Measurements from ENCODE around the gene CBFA2T3. TPM values are rescaled to one million over a fixed set of nuclear protein-coding genes. Genes with fewer than 3 reads are reported as not detected.

CBFA2T3 gene
- total RNA-seq, 2 donors from 2014 or later: 10.1 to 10.5 TPM

DNA sequence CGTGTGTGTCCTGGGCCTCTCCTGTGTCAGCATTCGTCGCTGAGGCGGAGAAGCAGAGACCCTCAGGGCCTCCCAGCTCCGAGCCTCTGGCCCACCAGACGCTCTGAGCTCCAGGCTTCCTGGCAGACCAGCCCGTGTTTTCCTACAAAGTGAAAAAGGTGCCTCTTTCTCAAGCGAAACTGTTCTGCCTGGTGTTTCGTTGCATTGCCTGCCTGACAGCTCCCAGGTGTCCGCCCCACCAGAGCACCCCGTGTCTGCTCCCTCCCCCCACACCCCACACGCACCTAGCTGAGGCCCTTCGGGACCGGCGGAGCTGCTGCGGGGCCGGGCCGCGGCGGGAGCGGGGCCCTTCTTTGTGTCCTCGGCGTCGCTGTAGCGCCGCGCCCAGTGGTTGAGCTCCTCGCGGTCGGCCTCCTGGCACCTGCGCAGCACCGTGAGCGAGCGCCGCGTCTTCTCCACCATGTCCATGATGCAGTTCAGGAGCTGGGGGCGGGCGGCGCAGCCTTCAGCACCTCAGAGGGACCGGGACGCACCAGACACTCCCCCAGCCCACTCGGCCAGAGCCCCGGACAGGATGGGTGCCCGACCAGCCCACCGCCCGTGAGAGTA, 95.9 kb downstream of the CBFA2T3 start:
- H3K27me3 ChIP-seq: peaks cover 5% of the 10 kb centered on the region
- H3K27ac ChIP-seq: no peak overlapping the region
- no peak overlapping the region for H3K4me3 ChIP-seq
- H3K36me3 ChIP-seq: no peaks in the 10 kb centered on the region
- no peaks in the 10 kb centered on the region for H3K4me1 ChIP-seq
- no peaks in the 10 kb centered on the region for H3K9me3 ChIP-seq
- TF ChIP-seq, protein P1, sequence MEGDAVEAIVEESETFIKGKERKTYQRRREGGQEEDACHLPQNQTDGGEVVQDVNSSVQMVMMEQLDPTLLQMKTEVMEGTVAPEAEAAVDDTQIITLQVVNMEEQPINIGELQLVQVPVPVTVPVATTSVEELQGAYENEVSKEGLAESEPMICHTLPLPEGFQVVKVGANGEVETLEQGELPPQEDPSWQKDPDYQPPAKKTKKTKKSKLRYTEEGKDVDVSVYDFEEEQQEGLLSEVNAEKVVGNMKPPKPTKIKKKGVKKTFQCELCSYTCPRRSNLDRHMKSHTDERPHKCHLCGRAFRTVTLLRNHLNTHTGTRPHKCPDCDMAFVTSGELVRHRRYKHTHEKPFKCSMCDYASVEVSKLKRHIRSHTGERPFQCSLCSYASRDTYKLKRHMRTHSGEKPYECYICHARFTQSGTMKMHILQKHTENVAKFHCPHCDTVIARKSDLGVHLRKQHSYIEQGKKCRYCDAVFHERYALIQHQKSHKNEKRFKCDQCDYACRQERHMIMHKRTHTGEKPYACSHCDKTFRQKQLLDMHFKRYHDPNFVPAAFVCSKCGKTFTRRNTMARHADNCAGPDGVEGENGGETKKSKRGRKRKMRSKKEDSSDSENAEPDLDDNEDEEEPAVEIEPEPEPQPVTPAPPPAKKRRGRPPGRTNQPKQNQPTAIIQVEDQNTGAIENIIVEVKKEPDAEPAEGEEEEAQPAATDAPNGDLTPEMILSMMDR (IDR thresholded peaks at IDR 0.05): no peak
- H3K9ac ChIP-seq (ENCODE audit: low read depth in 2 of 2, low read length in 2 of 2): no peak overlapping the region
- no peak for DNase-seq
- intact Hi-C loops (cut with DNase I): no loop called here

DNA sequence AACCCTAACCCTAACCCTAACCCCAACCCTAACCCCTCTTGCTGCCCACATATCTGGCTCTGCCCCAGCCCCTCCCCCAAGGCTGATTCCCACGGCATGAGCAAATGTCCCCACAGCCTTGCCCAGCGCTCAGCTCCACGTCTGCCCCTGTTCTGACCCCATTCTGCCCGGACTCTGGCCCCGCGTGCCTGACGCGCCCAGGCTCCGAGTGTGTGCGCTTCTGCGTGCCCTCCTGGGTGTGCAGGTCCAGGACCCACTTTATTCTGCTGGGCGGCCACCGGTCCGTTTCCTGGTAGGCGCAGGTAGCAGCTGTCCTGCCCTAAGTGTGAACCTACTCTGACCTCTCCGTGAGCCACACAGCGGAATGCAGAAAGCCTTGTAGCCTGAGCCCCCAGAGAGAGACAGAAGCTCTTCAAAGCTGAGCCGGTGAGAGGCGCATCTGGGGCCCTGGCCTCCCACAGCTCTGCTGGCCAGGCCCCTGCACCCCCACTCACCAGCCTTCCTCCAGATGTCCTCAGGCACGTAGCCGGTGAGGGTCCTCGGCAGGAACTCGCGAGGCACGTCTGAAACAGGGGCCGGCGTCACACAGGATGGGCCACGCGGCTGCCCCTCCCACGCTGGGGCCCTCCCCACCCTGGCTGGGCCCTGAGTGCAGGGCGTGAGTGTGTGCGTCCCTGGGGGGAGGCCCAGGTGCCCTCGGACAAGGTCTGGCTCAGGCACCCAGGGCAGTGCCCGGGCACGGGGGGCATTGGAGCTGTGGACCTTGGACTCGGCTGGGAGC, 96.6 kb downstream of the CBFA2T3 start:
- Histone ChIP-seq H3K27me3 (peaks cover 5% of the 10 kb centered on the region), H3K4me3 (no peak overlapping the region), H3K36me3 (no peaks in the 10 kb centered on the region), H3K27ac (no peak overlapping the region), H3K9me3 (no peaks in the 10 kb centered on the region), H3K4me1 (no peaks in the 10 kb centered on the region), H3K9ac (ENCODE audit: low read depth in 2 of 2, low read length in 2 of 2) (no peak overlapping the region)
- DNase-seq: no peak
- TF ChIP-seq, protein P1 (IDR thresholded peaks at IDR 0.05): no peak
- intact Hi-C loops (cut with DNase I): no loop called here

DNA sequence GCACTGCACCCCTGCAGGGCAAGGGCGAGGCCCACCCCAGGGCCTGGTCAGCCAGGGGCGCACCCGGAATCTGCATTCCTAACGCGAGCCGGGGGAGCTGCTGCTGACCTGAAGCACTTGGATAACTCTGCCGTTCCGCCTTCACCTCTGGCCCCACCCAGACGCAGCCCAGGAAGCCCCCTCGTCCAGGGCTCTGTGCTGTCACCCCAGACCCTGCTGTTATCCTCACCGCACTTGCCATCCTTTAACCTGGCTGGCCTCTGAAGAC, 97.3 kb downstream of the CBFA2T3 start:
- Histone ChIP-seq H3K36me3 (no peaks in the 10 kb centered on the region), H3K27me3 (peaks cover 5% of the 10 kb centered on the region), H3K9ac (ENCODE audit: low read depth in 2 of 2, low read length in 2 of 2) (no peak overlapping the region), H3K4me1 (no peaks in the 10 kb centered on the region), H3K27ac (no peak overlapping the region), H3K9me3 (no peaks in the 10 kb centered on the region), H3K4me3 (no peak overlapping the region)
- TF ChIP-seq, protein P1 (IDR thresholded peaks at IDR 0.05): no peak
- no peak for DNase-seq
- intact Hi-C loops (cut with DNase I): no loop called here

DNA sequence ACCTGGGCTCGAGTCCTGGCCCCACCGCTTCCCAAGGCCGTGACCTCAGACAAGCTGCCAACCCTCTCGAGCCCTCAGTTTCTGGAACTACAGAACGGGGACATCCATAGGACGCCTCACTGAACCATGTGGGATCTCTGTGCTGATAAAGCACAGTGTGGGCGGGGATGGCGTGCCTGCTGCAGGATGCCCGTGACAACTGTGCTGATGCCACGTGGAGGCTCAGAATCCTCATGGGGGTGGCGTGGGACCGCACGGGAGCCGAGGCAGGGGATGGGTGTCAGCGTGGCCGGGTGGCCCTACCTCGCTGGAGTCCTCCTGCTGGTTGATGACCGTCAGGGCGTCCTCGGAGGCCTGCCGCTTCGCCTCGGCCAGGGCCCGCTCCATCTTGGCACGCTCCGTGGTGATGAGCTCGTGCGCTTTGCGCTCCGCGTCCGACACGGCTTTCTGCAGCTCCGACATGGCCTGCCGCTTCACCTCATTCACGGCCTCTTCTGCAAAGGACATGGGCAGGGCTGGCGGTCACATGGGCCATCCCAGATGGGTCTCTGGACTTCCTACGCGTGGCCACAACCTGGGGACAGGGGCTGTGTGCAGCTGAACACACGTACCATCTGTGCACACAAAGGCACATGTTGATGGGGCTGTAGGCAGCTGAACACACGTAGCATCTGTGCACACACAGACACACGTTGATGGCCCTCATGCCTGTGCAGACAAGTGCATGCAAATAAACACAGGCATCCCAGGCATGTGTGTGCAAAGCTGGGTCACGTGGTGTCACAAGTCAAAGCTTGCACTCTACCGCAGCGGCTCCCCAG, 97.8 kb downstream of the CBFA2T3 start:
- no peaks in the 10 kb centered on the region for H3K36me3 ChIP-seq
- DNase-seq: no peak

DNA sequence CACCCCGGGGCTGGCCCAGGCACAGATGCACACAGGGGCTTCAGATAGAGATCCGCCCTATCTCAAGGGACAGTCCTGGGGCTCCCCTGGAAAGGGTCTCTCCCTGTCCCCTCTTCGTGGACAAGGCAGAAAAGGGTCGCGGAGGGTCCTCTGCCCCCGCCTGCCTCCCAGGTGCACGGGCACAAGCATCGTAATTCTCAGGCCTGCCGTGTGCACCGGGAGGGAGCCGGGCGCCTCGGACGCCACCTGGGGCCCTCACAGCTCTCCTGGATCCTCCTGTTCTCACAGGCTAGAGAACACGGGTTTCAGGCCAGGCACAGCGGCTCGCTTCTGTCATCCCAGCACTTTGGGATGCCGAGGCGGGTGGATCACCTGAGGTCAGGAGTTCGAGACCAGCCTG, 98.7 kb downstream of the CBFA2T3 start:
- Histone ChIP-seq H3K4me3 (no peak overlapping the region), H3K9ac (ENCODE audit: low read depth in 2 of 2, low read length in 2 of 2) (no peak overlapping the region), H3K27me3 (peaks cover 5% of the 10 kb centered on the region), H3K4me1 (no peaks in the 10 kb centered on the region), H3K36me3 (no peaks in the 10 kb centered on the region), H3K27ac (no peak overlapping the region), H3K9me3 (no peaks in the 10 kb centered on the region)
- intact Hi-C loops (cut with DNase I): no loop called here
- DNase-seq: no peak
- TF ChIP-seq, protein P1 (IDR thresholded peaks at IDR 0.05): no peak

More for the DNA sequence above, 97.8 kb downstream of the CBFA2T3 start:
- no peak overlapping the region for H3K9ac ChIP-seq (ENCODE audit: low read depth in 2 of 2, low read length in 2 of 2)
- TF ChIP-seq, protein P1 (IDR thresholded peaks at IDR 0.05): no peak
- no peak overlapping the region for H3K27ac ChIP-seq
- H3K9me3 ChIP-seq: no peaks in the 10 kb centered on the region
- no peaks in the 10 kb centered on the region for H3K4me1 ChIP-seq
- intact Hi-C loops (cut with DNase I): no loop called here
- H3K27me3 ChIP-seq: peaks cover 5% of the 10 kb centered on the region
- H3K4me3 ChIP-seq: no peak overlapping the region

All from colonic mucosa (tissue), 4 donors.